Glutamatergic neuron (in vitro differentiated cells): ENCODE measurements around the gene CBLB. TPM values are rescaled to one million over a fixed set of nuclear protein-coding genes. Genes with fewer than 3 reads are reported as not detected.

Experiments used
- DNase-seq: peaks from one replicate; pipeline ENCODE4 v3.0.0; 2022
- H3K27ac Mint-ChIP-seq: one replicate; pipeline ENCODE4 v1.8.0; 2020; ENCODE audit warnings: mild to moderate bottlenecking, mixed read lengths, inconsistent platforms; ENCODE audit not compliant: unreplicated experiment
- H3K27me3 Mint-ChIP-seq: one replicate; pipeline ENCODE4 v1.8.0; 2020; ENCODE audit warnings: mild to moderate bottlenecking, moderate library complexity, mixed read lengths, inconsistent platforms; ENCODE audit not compliant: unreplicated experiment
- H3K36me3 Mint-ChIP-seq: one replicate; pipeline ENCODE4 v1.8.0; 2020; ENCODE audit warnings: mild to moderate bottlenecking, mixed read lengths, inconsistent platforms; ENCODE audit not compliant: unreplicated experiment
- H3K4me1 Mint-ChIP-seq: one replicate; pipeline ENCODE4 v1.8.0; 2020; ENCODE audit warnings: mild to moderate bottlenecking, low read depth, mixed read lengths, inconsistent platforms; ENCODE audit not compliant: unreplicated experiment
- H3K4me3 Mint-ChIP-seq: one replicate; pipeline ENCODE4 v1.8.0; 2020; ENCODE audit warnings: mild to moderate bottlenecking, mixed read lengths, inconsistent platforms; ENCODE audit not compliant: unreplicated experiment
- H3K9me3 Mint-ChIP-seq: one replicate; pipeline ENCODE4 v1.8.0; 2020; ENCODE audit warnings: mild to moderate bottlenecking, moderate library complexity, mixed read lengths, inconsistent platforms; ENCODE audit not compliant: unreplicated experiment
- CTCF ChIP-seq: fragments of 200-600 bp; sonication (generic); IDR thresholded peaks from one replicate; pipeline ENCODE4 v1.5.0; 2021; ENCODE audit not compliant: partially characterized antibody, unreplicated experiment
- total RNA-seq: library from RNA; stranded (reverse); fragmentation: NEBNext Ultra II Directional; extraction: Animal tissue kit (Norgen Biotek cat#: 25700); gene quantifications from one replicate; pipeline ENCODE4 v1.2.1, GENCODE V29; 2021; ENCODE audit not compliant: unreplicated experiment

The CBLB gene
- total RNA-seq, 1 donor from 2014 or later, result 269 TPM

DNA sequence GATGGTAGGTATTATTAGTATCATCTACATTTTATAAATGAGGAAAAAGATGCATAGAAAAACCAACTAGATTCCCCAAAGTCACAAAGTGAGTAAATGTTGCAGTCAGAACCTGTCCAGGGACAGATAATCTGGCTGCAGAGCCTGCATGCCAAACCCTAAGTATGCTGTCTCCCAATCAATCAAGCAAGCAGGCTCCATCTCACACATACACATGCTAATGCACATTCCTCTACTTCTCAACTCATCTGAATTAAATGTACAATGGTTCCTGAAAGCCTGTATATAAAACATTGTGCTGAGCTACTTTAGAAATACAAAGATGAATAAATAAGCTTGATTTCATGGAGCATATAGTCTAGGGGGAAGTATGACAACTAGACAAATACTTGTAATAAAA is 101.0 kb downstream of the CBLB start:
- H3K4me1 Mint-ChIP-seq, result peaks cover 18% of the 10 kb centered on the region
- H3K9me3 Mint-ChIP-seq, result peaks cover 14% of the 10 kb centered on the region
- peaks cover 9% of the 10 kb centered on the region for H3K27me3 Mint-ChIP-seq
- H3K27ac Mint-ChIP-seq, result no peak overlapping the region
- peaks cover 16% of the 10 kb centered on the region for H3K36me3 Mint-ChIP-seq
- no peak overlapping the region for H3K4me3 Mint-ChIP-seq
- TF ChIP-seq CTCF, result no peak
- DNase-seq, result no peak

- peaks cover 18% of the 10 kb centered on the region for H3K4me1 Mint-ChIP-seq
- no peak for DNase-seq
- H3K4me3 Mint-ChIP-seq, result no peak overlapping the region
- peaks cover 19% of the 10 kb centered on the region for H3K9me3 Mint-ChIP-seq
- peaks cover 9% of the 10 kb centered on the region for H3K27me3 Mint-ChIP-seq
- TF ChIP-seq CTCF, result no peak
- H3K36me3 Mint-ChIP-seq, result peaks cover 22% of the 10 kb centered on the region
- no peak overlapping the region for H3K27ac Mint-ChIP-seq
Observed at GRCh38 chr3:105767216-105767615, 101.6 kb downstream of the CBLB start.

DNA sequence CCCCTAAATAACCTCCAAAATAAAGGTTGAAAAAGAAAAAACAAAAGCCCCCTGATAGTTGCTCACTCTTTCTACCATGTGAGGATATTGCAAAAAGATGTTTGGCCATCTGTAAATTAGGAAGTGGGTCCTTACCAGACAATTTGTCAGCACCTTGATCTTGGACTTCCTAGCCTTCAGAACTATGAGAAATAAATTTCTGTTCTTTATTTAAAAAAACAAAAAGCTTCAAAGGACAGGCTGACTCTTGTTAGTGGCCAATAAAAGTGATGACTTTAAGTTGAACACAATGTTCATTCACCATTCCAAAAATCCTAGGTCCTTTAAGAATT is 103.5 kb downstream of the CBLB start:
- Mint-ChIP-seq H3K27me3 (peaks cover 4% of the 10 kb centered on the region), H3K9me3 (peaks cover 25% of the 10 kb centered on the region), H3K36me3 (peaks cover 32% of the 10 kb centered on the region), H3K27ac (no peak overlapping the region), H3K4me1 (peaks cover 6% of the 10 kb centered on the region), H3K4me3 (no peak overlapping the region)
- TF ChIP-seq CTCF, result no peak
- DNase-seq, result no peak

DNA sequence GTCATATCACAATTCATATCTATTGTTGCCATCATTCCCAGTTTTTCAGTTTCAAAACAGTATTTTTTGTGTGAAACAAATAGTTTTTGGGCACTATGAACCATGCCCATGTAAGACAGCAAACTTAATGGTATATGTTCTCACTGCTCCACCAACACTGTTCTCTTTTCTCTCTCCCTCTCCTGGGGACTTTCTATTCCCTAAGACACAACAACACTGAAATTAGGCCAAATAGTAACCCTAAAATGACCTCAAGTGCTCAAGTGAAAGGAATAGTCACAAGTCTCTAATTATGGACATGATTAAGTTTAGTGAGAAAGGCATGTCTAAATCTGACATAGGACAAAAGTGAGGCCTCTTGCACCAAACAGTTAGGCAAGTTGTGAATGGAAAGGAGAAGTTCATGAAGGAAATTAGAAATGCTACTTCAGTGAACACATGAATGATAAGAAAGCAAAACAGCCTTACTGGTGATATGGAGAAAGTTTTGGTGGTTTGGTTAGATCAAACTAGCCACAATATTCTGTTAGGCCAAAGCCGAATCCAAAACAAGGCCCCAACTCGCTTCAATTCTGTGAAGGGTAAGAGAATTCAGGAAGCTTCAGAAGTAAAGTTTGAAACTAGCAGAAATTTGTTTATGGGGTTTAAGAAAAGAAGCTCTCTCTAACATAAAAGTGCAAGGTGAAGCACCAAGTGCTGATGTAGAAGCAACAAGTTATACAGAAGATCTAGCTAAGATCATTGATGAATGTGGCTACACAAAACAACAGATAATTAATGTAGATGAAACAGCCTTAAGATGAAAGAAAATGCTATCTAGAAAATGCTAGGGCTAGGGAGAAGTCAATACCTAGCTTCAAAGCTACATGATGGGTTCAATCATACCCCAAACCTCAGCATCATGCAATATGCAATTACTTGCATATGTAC is 104.2 kb downstream of the CBLB start:
- Mint-ChIP-seq H3K9me3 (peaks cover 27% of the 10 kb centered on the region), H3K27ac (no peak overlapping the region), H3K4me3 (no peak overlapping the region), H3K27me3 (peaks cover 4% of the 10 kb centered on the region), H3K36me3 (peaks cover 32% of the 10 kb centered on the region), H3K4me1 (peaks cover 6% of the 10 kb centered on the region)
- DNase-seq, result no peak
- no peak for TF ChIP-seq CTCF

GRCh38 chr3:105763659-105764036 is 105.2 kb downstream of the CBLB start:
- Mint-ChIP-seq H3K9me3 (peaks cover 33% of the 10 kb centered on the region), H3K4me3 (no peak overlapping the region), H3K27ac (no peak overlapping the region), H3K36me3 (peaks cover 36% of the 10 kb centered on the region), H3K4me1 (peaks cover 6% of the 10 kb centered on the region), H3K27me3 (peaks cover 9% of the 10 kb centered on the region)
- DNase-seq, result no peak
- no peak for TF ChIP-seq CTCF
